Muscle of back (tissue), 11 donors: ENCODE results near the gene CCDC88B. TPM values are rescaled to one million over a fixed set of nuclear protein-coding genes. Genes with fewer than 3 reads are reported as not detected.
"Not testable (repeated sequence)": the region's sequence is repeated elsewhere in the genome, so short reads cannot be mapped to it uniquely, and the experiment has no call there.

Source experiments
- DNase-seq, 3 donors: peaks; one replicate each; pipeline versions ENCODE4 v3.0.0 to v3.0.0-alpha.2; 2013
- polyA plus RNA-seq, 10 donors: library from polyadenylated mRNA; unstranded; fragments of 120-200 nt; gene quantifications; one replicate each; pipeline ENCODE4 v1.2.1, GENCODE V29; 2013; ENCODE audit not compliant: insufficient read length in 10 of 10

The CCDC88B gene
- polyA plus RNA-seq, 10 donors = 2.2 to 7.6 (median 3.5) TPM

DNA sequence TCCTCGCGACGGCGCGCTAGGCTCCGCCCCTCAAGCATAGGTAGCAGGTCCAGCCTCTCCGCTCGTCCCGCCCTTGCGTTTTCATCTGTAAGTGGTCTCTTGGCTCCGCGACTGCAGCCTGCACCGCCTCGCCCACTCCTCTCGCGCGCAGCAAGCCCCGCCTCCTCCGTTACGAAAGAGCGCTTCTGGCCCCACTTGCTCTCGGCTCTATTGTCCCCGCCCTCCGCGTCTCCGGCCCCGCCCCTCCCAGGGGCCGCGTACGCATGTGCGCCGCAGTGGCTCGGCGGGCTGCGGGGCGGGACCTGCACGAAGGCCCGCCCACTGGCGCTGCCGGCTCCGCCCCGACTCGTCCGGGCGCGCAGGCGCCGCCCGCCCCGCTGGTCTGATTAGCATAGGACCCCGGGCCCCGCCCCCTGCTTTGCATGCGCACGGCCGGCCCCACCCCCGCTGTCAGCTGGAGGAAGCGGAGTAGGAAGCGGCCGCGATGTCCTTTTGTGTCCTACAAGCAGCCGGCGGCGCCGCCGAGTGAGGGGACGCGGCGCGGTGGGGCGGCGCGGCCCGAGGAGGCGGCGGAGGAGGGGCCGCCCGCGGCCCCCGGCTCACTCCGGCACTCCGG, 34.8 kb upstream of the CCDC88B start, which contains the start of gene ESRRA:
Gene ESRRA (plus strand): TSS at position 450 of the 616 bp plus-strand sequence. CDS start 1,656 bp downstream, outside the sequence.
- DNase-seq = peak; percentile 98 to 99 (median 99)

DNA sequence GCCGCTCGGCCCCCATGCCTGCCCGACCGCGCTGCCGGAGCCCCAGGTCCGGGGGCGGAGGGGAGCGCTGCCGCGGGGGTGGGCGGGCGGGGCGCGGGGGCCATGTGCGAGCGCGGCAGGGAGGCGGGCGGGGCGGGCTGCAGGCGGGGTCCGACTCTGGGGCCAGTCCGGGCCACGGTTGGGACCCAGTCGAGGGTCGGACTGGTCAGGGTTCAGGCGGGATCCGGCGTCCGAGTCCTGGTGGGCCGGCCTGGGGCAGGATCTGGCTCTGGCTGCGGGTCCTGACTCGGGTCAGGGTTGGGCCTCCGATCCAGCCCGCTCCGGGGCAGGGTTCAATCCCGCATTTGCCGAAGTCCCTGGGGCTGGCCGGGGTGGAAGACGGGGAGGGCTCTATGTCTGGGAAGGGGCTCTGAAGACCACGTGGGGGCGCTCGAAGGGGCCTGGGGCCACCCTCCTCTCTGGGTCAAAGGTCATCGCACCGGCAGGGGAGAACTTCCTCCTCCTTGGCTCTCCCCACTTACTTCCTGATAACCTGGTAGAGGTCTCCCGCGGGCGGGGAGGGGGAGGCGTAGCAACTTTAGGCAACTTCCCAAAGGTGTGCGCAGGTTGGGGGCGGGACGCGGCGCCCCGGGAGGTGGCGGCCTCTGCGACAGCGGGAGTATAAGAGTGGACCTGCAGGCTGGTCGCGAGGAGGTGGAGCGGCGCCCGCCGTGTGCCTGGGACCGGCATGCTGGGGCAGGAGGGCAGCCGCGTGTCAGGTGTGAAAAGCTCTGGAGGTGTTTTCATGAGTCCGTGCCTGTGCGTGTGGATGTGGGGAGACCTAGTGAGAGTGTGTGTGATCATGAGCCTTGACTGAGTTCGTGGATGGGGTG, 34.1 kb upstream of the CCDC88B start:
- DNase-seq = peak; percentile 20 to 68 (median 32)

DNA sequence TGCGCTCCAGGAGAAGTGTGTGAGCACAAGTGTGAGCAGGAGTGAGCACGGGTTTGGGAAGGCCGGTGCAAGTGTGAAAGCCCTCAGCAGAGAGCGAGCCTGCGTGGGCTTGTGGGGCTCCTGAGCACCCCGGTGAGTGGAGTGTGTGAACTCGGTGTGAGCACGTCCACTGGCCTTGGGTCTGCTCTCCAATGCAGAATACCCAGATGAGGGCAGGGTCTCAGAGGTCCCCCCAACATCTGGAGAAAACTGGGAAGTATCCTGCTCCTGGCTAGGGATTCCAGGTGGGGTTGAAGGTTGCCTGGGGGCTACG, 33.5 kb upstream of the CCDC88B start:
- DNase-seq = no peak

DNA sequence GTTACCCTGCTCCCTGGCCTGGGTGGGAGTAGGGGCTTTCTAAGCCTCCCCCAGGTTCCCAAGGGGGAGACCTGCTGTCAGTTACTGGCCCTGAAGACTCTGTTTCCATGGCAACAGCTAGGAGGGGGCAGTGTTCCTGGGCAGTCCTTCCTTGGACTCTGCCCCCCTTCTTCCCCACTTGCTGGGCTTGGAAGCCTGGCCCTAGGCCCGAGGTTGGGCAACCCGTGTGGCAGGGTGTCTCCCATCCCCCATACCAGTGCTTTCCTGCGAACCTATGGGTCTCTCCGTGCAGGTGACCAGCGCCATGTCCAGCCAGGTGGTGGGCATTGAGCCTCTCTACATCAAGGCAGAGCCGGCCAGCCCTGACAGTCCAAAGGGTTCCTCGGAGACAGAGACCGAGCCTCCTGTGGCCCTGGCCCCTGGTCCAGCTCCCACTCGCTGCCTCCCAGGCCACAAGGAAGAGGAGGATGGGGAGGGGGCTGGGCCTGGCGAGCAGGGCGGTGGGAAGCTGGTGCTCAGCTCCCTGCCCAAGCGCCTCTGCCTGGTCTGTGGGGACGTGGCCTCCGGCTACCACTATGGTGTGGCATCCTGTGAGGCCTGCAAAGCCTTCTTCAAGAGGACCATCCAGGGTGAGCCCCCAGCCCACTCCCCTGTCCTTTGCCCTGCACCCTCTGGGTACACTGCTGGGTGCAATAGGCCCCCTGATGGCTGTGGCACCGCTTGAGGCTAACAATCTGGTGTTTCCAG, 33.0 kb upstream of the CCDC88B start:
- no peak for DNase-seq

DNA sequence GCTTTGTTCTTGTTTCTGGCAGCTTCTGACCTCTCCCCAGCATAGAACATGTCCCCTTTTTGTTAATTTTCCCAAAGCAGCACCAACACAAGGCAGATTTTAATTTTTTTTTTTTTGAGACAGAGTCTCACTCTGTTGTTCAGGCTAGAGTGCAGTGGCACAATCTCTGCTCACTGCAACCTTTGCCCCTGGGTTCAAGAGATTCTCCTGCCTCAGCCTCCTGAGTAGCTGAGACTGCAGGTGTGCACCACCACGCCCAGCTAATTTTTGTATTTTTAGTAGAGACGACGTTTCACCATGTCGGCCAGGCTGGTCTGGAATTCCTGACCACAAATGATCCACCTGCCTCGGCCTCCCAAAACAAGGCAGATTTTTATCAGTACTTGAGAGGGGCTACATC, 32.2 kb upstream of the CCDC88B start:
- DNase-seq = not testable (repeated sequence)

DNA sequence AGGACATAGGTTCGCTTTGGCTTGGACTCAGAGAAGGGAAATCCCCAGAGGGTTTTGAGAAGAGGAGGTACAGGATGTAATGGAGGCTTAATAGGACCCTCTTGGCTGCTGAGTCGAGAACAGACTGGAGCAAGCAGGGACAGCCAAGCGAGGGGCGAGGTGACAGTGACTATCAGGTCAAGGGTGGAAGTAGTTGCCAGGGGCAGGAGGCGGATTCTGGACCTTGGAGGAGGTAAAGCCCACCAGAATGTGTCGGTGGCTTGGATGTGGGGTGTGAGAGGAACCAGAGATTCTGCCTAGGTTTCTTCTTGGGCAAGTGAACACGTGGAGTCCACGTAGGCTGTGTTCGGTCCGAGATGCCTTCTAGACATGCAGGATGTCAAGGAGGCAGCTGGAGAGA, 27.1 kb upstream of the CCDC88B start:
- DNase-seq = no peak

DNA sequence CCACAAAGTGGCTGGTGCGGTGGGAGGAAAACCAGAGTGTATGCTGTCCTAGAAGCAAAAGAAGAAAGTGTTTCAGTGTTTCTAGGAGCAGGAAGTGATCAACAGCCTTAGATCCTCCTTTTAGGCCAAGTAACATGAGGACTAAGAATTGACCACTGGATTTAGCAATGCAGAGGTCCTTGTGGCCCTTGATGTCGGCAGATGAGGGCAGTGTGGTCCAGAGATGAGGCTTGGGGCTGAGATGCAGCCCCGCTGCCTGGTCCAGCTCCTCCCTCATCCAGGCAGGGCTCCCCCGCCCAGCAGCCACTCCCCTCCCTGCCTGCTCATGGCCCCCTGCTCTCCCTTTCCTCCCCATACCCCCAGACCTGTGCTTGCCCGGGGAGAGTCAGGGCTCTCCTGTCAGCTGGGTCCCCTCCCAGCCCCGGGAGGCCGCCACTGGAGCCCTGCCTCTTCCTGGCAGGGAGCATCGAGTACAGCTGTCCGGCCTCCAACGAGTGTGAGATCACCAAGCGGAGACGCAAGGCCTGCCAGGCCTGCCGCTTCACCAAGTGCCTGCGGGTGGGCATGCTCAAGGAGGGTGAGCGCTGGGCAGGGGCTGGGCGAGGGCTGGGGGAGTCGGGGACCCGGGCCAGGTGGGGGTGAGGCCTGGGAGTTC, 26.4 kb upstream of the CCDC88B start:
- DNase-seq = peak; percentile 19 to 75 (median 47)

DNA sequence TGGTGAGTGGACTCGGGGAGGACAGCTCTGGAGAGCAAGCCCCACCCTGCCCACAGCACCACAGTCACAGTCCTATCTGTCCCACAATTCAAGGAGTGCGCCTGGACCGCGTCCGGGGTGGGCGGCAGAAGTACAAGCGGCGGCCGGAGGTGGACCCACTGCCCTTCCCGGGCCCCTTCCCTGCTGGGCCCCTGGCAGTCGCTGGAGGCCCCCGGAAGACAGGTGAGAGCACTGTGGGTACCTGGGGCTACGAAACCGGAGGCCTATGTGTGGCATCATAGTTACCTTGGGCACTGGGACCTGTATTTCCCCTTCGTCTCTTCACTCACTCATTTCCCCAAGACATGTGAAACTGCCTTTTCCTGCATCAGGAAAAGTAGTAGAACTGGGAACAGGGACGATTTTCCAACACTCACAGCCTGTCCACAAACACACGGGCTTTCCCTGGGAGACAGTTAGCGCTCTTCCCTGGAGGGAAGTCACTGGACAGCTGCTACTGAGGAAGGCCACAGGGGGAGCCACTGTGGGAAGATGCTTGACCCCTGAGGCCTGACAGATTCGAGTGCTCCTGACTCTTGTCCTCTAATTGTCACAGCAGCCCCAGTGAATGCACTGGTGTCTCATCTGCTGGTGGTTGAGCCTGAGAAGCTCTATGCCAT, 25.7 kb upstream of the CCDC88B start:
- DNase-seq = no peak

DNA sequence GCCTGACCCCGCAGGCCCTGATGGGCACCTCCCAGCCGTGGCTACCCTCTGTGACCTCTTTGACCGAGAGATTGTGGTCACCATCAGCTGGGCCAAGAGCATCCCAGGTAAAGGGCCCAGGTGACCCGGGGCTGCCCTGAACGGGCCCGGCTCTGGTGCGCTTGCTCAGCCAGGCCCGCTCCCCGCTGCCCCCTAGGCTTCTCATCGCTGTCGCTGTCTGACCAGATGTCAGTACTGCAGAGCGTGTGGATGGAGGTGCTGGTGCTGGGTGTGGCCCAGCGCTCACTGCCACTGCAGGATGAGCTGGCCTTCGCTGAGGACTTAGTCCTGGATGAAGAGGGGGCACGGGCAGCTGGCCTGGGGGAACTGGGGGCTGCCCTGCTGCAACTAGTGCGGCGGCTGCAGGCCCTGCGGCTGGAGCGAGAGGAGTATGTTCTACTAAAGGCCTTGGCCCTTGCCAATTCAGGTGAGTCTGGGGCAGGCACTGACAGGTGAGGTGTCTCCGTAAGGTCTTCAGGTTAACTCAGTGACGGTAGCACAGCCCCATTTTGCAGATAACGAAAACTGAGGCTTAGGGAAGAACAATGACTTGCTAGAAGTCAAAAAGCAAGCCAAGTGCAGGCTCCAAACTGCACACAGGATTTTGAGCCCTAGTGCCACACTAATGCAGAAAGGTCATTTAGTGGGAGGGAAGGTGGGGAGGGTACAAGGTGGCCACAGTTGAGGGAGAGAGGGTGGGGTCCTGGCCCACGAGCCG, 25.0 kb upstream of the CCDC88B start:
- DNase-seq = no peak

DNA sequence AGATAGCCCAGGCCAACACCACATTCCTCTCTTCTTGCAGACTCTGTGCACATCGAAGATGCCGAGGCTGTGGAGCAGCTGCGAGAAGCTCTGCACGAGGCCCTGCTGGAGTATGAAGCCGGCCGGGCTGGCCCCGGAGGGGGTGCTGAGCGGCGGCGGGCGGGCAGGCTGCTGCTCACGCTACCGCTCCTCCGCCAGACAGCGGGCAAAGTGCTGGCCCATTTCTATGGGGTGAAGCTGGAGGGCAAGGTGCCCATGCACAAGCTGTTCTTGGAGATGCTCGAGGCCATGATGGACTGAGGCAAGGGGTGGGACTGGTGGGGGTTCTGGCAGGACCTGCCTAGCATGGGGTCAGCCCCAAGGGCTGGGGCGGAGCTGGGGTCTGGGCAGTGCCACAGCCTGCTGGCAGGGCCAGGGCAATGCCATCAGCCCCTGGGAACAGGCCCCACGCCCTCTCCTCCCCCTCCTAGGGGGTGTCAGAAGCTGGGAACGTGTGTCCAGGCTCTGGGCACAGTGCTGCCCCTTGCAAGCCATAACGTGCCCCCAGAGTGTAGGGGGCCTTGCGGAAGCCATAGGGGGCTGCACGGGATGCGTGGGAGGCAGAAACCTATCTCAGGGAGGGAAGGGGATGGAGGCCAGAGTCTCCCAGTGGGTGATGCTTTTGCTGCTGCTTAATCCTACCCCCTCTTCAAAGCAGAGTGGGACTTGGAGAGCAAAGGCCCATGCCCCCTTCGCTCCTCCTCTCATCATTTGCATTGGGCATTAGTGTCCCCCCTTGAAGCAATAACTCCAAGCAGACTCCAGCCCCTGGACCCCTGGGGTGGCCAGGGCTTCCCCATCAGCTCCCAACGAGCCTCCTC, 24.1 kb upstream of the CCDC88B start:
- not testable (repeated sequence) for DNase-seq

DNA sequence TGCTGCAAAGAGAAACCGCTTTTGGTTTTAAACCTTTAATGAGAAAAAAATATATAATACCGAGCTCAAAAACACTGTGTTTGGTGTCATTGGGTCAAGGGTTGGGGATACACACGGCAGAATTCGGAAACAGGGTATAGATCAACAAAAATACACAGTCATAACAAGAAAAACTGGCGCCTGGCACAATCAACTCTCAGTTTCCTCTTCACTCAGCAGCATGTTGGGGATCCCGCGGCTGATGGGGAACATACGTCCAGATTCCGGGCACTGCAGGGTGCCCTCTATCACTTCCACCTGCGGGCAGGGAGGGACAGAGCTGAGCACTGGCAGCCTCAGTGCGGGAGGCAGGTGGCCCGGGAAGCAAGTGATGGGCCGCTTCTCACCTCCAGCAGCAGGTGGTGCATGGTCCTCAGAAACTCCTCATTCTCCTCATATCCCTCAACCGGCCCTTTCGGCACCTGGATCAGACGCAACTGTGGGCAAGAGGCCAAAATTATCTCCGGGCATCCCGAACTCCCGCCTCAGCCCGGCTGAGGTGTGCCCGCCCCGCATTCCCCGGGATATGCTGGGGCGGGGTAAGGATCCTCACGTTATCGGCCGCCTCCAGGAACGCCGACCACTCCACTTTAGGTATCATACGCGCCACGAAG, 23.2 kb upstream of the CCDC88B start:
- DNase-seq = no peak

DNA sequence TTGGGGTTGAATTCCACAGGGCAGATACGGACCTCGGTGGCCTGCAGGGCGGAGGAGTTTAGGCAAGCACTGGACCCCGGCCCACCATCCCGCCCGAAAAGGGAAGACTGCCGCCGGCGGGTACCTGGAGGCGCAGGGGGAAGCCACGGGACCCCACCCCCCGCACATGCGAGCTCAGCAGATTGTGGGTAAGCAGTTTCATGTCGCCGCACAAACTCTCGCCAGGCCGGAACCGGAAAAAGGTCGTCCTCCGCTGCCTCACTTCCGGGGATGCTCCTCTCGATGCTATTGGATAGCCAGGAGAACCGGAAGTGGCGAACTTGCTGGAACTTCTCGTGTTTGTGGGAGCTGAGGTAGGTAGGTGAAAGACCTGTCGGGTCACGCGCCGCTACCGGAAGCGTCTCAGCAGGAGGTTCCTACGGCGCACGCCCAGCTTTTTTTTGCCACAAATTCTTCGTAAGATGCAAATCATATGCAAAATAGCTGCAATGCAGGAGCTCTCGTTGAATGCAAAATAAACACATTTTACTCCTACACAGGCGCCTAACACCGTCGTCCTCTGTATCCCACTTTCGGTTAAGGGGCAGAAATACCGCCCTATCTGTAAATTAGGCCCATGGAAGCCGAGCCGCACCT, 22.6 kb upstream of the CCDC88B start, which contains the start of gene TRMT112:
Gene TRMT112 (minus strand): TSS at position 235 of the 636 bp plus-strand sequence. CDS start 33 bp downstream, at position 202.
- peak; percentile 96 to 98 (median 97) for DNase-seq

DNA sequence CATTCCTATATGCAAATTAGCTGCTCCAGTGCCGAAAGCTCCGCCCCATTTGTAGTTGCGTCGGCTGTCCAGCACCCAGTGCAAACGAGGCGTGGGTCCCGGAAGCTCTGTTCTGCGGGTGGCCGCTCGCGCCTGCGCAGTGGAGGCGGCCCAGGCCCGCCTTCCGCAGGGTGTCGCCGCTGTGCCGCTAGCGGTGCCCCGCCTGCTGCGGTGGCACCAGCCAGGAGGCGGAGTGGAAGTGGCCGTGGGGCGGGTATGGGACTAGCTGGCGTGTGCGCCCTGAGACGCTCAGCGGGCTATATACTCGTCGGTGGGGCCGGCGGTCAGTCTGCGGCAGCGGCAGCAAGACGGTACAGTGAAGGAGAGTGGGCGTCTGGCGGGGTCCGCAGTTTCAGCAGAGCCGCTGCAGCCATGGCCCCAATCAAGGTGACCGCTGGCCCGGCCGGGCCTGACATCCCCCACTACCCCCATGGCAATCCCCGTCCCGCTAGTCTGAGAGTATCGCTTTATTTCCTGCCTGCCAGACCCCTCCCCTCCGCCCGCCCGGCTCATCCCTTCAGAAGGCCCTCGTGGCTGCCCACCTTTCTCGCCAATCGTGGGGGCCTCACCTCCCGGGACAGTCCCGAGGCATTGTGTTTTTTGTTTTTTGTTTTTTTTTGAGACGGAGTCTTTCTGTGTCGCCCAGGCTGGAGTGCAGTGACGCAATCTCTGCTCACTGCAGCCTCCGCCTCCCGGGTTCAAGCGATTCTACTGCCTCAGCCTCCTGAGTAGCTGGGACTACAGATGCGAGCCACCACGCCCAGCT, 21.8 kb upstream of the CCDC88B start, which contains the start of gene PRDX5:
Gene PRDX5 (plus strand): TSS at position 161 of the 805 bp plus-strand sequence. CDS start 95 bp downstream, at position 256.
- DNase-seq = peak; percentile 97 to 99 (median 98)

DNA sequence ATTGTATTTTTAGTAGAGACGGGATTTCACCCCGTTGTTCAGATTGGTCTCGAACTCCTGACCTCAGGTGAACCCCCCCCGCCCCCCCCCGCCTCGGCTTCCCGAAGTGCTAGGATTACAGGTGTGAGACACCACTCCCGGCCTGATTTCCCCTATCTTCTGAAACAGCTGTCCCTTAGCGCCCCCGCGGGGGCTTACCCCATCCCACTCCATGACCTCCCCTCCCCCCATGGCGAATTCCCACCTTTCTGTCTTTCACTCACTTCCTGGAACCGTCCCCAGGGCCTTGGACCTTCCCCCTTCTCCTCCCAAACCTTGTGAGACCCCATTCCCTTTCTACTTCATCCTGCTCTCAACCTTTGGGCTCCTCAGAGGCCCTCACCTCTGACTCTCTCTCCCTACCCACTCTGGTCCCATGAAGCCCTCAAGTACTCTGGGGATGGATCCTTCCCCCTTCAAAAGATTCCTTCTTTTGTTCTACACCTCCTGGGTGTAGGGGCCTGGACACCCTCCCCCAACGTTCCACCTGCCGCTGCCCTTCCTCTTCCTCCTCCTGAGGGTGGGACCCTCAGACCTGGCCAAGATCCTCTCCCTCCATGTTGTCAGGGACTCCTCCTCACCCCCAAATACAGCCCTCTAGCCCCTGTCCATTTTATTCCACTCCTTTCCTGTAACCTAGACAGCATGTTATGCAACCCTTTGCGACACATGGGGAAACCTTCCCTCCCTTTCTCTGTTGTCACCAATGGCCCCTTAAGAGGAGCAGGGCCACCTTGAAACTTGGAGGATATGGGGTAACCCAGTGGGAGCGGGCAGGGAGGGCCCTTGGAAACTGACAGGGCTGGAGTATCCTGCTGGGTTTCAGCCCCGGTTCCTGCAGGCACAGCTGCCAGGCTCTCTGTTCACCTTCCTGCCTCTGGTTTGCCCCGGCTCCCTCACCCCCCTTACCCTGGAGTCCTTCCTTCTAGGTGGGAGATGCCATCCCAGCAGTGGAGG, 20.9 kb upstream of the CCDC88B start:
- no peak for DNase-seq

DNA sequence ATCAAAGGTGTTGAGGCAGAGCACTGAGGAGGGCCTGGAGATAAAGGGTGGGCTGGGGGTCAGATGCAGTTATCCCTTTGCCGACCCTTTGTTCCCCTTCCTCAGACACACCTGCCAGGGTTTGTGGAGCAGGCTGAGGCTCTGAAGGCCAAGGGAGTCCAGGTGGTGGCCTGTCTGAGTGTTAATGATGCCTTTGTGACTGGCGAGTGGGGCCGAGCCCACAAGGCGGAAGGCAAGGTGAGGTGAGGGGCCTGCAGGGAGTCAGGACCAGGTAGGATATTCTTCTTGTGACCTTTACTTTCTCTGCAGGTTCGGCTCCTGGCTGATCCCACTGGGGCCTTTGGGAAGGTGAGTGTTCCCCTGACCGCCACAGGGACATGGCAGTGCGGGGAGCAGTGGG, 19.4 kb upstream of the CCDC88B start:
- no peak for DNase-seq

DNA sequence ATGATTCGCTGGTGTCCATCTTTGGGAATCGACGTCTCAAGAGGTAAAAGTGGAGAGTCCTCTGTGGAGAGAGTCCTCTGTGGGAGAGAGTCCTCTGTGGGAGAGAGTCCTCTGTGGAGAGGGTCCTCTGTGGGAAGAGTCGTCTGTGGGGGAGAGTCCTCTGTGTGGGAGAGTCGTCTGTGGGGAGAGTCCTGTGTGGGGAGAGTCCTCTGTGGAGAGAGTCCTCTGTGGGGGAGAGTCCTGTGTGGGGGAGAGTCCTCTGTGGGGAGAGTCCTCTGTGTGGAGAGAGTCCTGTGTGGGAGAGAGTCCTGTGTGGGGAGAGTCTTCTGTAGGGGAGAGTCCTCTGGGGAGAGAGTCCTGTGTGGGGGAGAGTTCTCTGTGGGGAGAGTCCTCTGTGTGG, 19.0 kb upstream of the CCDC88B start:
- no peak for DNase-seq
